22Rv1 (cell line): ENCODE measurements around the gene KRT6C.
"Not testable (repeated sequence)": the region's sequence is repeated elsewhere in the genome, so short reads cannot be mapped to it uniquely, and the experiment has no call there.

ENCODE experiments used
- H3K27ac ChIP-seq: fragments of 450-650 bp; 2 replicates; pipeline ENCODE4 v1.5.1; 2017
- ZFX ChIP-seq: fragments of 450-650 bp; IDR thresholded peaks from 2 replicates; pipeline ENCODE4 v1.6.1; 2017; ENCODE audit warnings: antibody characterized with exemption, borderline replicate concordance
- TF ChIP-seq, protein P1 (sequence below): fragments of 450-650 bp; IDR thresholded peaks from 2 replicates; pipeline ENCODE4 v1.5.1; 2017; ENCODE audit warnings: mild to moderate bottlenecking

Gene KRT6C

GRCh38 chr12:52448228-52448627 lies 25.4 kb downstream of the KRT6C start:
- TF ChIP-seq, protein P1, sequence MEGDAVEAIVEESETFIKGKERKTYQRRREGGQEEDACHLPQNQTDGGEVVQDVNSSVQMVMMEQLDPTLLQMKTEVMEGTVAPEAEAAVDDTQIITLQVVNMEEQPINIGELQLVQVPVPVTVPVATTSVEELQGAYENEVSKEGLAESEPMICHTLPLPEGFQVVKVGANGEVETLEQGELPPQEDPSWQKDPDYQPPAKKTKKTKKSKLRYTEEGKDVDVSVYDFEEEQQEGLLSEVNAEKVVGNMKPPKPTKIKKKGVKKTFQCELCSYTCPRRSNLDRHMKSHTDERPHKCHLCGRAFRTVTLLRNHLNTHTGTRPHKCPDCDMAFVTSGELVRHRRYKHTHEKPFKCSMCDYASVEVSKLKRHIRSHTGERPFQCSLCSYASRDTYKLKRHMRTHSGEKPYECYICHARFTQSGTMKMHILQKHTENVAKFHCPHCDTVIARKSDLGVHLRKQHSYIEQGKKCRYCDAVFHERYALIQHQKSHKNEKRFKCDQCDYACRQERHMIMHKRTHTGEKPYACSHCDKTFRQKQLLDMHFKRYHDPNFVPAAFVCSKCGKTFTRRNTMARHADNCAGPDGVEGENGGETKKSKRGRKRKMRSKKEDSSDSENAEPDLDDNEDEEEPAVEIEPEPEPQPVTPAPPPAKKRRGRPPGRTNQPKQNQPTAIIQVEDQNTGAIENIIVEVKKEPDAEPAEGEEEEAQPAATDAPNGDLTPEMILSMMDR, result no peak
- no peak for TF ChIP-seq ZFX
- H3K27ac ChIP-seq, result no peak overlapping the region

DNA sequence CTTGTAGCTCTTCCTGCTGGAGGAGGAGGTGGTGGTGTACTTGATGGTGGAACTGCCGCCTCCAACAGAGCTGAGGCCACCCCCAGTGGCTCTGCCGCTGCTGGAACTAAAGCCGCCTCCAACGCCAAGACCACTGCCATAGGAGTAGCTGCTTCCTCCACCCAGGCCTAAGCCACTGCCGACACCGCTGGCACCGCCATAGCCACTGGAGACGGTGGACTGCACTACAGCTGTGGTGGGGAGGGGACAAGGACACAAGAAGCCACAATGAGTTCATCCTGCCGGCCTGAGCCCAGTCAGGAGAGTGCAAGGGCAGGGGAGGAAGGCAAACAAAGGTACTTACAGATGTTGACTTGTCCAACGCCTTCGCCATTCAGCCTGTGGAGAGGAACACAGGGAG lies 26.4 kb downstream of the KRT6C start:
- H3K27ac ChIP-seq, result not testable (repeated sequence)

- TF ChIP-seq, protein P1, result no peak
- no peak for TF ChIP-seq ZFX
Observed at GRCh38 chr12:52446367-52447045, 27.1 kb downstream of the KRT6C start.

DNA sequence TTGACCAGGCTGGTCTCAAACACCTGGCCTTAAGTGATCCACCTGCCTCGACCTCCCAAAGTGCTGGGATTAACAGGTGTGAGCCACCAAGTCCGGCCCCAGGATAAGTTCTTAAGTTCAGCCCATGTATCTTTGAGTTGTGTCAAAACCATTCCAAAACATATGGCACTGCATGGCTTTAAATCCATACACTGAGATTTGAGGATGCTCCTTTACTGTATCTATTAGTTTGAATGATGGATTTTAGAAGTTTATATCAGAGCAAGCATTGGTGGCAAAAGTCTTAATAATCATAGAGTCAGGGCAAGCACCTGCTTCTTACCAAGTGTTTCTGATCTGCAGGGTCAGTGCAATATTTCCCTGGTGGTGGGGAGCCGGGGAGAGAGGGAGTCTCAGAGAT lies 27.7 kb downstream of the KRT6C start:
- H3K27ac ChIP-seq, result no peak overlapping the region
- TF ChIP-seq, protein P1, result no peak
- no peak for TF ChIP-seq ZFX

More at GRCh38 chr12:52446367-52447045, 27.1 kb downstream of the KRT6C start:
- H3K27ac ChIP-seq, result no peak overlapping the region

DNA sequence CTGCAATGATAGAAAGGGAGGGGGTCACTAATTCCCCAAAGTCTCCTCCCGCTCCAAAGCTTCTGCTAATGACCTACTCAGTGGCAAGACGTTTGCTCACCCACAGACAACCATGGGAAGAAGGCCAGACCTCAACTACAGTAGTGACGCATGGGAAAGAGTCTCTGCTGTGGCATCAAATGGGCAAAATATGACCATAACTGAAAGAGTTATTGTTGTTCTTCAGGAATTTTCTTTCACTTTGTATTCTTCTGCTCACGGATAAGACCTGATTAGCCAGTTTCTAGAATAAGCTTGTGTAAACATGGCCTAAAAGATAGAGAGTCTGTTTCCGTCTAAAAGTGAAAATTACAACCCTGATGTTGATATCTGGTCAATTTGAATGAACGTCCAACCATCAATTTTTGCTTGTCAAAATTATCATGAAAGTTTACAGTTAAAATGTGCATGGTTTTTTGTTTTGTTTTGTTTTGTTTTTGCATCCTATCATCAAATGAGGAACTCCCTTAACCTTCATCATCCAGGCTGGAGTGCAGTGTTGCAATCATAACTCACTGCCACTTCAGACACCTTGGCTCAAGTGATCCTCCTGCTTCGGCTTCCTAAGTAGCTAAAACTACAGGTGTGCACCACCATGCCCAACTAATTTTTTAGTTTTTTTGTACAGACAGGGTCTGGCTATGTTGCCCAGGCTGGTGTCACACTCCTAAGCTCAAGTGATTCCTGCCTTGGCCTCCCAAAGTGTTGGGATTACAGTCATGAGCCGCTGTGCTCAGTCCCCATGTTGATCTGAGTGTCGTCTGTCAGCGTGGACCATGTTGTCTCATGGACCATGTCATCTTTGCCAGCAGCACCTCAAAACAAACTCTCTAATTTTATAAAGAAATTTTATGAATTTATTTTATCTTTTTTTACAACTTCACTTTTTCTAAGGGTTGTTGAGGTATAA lies 28.7 kb downstream of the KRT6C start:
- TF ChIP-seq, protein P1, result no peak
- no peak for TF ChIP-seq ZFX
- no peak overlapping the region for H3K27ac ChIP-seq

DNA sequence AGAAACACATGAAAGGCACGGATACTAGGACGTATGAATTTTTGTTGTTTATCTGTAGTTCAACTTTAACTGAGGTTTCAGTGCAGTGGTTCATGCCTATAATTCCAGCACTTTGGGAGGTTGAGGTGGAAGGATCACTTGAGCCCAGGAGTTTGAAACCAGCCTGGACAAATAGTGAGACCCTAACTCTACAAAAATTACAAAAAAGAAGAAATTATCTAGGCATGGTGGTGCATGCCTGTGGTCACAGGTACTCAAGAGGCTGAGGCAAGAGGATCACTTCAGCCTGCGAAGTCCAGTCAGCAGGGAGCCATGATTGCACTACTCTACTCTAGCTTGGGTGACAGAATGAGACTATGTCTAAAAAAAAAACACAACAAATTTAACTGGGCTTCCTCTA lies 29.6 kb downstream of the KRT6C start:
- no peak overlapping the region for H3K27ac ChIP-seq

GRCh38 chr12:52442600-52443061 lies 31.0 kb downstream of the KRT6C start:
- TF ChIP-seq, protein P1, result no peak
- TF ChIP-seq ZFX, result no peak
- no peak overlapping the region for H3K27ac ChIP-seq

More for the DNA sequence above, 29.6 kb downstream of the KRT6C start:
- TF ChIP-seq, protein P1, result no peak
- TF ChIP-seq ZFX, result no peak
